Measurements from ENCODE around the gene NKX1-2.

DNA sequence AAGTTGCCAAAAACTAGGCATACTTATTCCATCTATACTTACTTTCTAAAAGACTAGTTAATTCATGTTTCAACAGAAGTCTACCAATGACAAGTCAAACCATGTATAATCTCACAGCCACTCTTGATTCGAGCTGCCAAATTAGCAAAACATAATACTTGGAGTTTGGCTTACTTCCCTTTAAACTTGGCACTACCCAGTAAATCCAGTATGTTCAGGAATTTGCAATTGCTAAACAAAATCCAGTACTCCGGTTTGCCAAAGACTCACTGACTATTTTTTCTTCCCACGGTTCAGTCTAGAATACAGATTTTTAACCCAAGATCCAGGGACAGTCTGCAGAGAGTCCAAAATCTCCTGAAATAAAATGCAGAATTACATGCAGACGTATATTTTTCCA is 35.8 kb downstream of the NKX1-2 start:
- TF ChIP-seq, protein P1, sequence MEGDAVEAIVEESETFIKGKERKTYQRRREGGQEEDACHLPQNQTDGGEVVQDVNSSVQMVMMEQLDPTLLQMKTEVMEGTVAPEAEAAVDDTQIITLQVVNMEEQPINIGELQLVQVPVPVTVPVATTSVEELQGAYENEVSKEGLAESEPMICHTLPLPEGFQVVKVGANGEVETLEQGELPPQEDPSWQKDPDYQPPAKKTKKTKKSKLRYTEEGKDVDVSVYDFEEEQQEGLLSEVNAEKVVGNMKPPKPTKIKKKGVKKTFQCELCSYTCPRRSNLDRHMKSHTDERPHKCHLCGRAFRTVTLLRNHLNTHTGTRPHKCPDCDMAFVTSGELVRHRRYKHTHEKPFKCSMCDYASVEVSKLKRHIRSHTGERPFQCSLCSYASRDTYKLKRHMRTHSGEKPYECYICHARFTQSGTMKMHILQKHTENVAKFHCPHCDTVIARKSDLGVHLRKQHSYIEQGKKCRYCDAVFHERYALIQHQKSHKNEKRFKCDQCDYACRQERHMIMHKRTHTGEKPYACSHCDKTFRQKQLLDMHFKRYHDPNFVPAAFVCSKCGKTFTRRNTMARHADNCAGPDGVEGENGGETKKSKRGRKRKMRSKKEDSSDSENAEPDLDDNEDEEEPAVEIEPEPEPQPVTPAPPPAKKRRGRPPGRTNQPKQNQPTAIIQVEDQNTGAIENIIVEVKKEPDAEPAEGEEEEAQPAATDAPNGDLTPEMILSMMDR (IDR thresholded peaks at IDR 0.05 in 8 of 11, conservative IDR thresholded peaks at IDR 0.05 in 3 of 11): no peak
- TF ChIP-seq POLR2AphosphoS5 (IDR thresholded peaks at IDR 0.05): no peak
- TF ChIP-seq POLR2A (IDR thresholded peaks at IDR 0.05): no peak

All from spleen (tissue), 7 donors.